Measurements from ENCODE around the gene KLHL4.
"Not testable (repeated sequence)": the region's sequence is repeated elsewhere in the genome, so short reads cannot be mapped to it uniquely, and the experiment has no call there.

Gene KLHL4

DNA sequence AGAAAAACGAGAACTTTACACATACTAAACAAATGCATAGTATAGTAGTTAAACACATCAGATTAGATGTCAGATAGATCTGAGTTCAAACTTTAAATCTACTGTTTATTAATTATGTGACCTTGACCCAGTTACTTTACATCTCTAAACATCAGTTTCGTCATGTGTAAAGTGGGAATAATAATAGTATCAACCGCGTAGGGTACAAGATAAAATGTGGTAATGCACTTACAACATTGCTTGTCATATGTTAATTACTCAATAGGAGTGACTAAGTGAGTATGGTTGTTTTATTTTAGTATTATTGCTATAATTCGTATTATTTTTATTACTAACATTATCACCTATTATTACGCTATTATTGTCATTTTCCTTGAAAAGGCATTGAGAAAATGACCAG is 144.2 kb downstream of the KLHL4 start:
- intact Hi-C loops (cut with DNase I), result no loop called here
- DNase-seq, result no peak

DNA sequence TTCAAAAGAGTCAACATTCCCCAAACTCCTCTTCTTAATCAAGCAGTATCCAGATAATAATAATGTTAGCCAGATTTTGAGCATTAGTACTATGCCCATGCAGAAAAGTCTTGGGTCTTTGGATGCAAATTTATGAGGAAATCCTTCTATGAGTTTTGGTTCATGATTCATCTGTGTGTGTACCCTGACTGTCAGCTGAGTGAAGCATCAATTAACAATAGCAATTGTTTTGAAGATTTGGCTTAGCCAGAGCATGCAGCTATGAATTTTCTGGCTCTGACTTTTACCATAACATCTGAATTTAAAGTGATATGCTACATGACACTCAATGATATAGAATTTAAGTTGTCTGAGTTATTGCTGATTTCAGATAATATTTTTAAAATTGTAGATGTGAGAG is 145.8 kb downstream of the KLHL4 start:
- no peak for DNase-seq
- intact Hi-C loops (cut with DNase I), result no loop called here

DNA sequence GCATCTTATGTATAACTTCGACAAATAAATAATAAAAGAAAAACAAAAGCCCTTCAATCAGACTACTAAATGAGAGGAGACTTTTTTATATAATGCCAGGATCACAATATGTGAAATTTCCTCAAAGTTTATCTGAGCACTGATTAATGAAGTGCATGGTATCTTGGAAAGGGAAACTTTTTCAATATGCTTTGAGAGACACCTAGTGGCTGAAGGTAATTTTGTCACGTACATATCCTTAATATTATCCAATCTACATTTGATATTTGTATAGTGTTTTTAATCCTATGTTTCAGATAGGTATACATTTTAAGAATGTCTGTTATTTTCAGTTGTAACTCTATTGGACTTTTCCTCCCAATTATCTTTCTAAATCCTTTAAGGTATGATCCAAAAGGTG is 146.8 kb downstream of the KLHL4 start:
- no peak for DNase-seq
- intact Hi-C loops (cut with DNase I), result loop anchor here (1.0 kb wide), 1 partner anchor 326 kb away; no protein-coding TSS in a partner anchor

DNA sequence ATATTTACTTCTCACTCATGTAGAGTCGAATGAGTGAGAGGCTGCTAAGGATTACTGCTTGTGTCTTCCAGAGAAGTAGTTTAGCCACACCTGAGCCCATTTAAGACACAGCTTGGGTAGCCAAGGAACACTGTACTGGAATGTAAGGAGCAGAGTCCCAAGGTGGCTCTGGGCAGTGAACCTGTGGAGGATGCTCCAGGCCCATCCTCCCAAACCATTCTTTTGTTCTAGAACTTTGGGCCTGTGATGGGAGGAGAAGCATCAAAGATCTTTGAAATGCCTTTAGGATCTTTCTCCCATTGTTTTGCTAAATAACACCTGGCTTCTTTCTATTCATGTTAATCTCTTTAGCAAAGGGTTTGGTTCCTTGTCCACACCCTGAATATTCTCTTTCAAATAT is 162.2 kb downstream of the KLHL4 start:
- intact Hi-C loops (cut with DNase I), result no loop called here
- no peak for DNase-seq

DNA sequence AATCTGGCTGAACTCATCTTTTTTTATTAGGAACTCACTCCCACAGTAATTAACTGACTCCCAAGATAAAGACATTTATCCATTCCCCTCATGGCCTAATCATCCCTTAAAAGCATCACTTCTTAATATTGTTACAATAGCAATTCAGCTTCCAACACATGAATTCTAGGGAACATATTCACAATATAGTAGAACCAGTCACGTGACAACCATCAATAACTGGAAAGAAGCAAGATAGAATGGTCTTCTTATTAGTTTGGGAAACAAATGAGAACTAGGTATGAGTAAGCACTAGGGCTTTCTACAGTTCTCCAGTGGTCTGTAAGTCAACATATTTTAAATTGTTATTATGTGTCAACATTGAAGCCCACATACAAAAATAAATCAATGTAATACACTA is 170.1 kb downstream of the KLHL4 start:
- intact Hi-C loops (cut with DNase I), result no loop called here
- no peak for DNase-seq

DNA sequence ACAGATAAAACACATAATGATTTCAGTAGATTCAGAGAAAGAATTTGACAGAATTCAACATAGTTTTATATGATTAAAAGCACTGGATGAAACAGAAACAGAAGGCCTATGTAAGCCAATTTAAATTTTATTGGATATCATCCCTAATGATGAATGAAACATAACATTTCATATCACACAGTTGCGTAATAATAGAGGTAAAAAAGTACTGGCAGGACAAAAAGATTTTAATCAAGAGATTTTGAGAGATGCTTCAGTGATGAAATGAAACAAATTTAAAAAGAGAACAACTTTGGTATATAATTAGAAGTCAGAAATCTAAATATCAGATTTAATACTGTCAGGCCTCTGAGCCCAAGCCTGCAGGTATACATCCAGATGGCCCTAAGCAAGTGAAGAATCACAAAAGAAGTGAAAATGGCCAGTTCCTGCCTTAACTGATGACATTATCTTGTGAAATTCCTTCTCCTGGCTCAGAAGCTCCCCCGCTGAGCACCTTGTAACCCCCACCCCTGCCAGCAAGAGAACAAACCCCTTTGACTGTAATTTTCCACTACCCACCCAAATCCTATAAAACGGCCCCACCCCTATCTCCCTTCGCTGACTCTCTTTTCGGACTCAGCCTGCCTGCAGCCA is 170.6 kb downstream of the KLHL4 start:
- DNase-seq; intact Hi-C loops (cut with DNase I): not testable (repeated sequence)

DNA sequence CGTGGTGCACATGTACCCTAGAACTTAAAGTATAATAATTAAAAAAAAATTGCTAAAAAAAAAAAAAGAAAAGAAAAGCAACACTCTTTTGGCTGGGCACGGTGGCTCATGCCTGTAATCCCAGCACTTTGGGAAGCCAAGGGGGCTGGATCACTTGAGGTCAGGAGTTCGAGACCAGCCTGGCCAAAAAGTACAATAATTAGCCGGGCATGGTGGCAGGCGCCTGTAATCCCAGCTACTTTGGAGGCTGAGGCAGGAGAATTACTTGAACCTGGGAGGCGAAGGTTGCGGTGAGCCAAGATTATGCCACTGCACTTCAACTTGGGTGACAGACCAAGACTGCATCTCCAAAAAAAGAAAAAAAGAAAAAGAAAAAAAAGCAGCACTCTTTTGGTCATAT is 171.6 kb downstream of the KLHL4 start:
- DNase-seq; intact Hi-C loops (cut with DNase I): not testable (repeated sequence)

DNA sequence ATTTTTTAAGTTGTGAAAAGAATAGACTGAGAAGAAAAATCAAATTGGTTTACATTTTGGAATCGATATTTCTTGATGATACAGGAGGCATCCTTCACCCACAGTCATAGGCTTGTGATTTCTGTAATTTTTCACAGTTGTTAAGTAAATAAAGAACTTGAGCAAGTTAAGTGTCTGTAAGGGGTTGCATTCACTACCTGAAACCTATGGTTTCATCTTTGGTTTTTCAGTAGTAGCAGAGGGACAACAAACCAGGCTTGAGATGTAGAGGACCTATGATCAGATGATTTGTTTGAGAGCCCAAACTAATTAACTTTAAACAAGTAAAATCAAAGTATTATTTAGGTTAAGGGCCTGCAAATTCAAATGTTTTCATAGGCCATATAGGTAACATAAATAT is 175.6 kb downstream of the KLHL4 start:
- intact Hi-C loops (cut with DNase I), result no loop called here
- no peak for DNase-seq

DNA sequence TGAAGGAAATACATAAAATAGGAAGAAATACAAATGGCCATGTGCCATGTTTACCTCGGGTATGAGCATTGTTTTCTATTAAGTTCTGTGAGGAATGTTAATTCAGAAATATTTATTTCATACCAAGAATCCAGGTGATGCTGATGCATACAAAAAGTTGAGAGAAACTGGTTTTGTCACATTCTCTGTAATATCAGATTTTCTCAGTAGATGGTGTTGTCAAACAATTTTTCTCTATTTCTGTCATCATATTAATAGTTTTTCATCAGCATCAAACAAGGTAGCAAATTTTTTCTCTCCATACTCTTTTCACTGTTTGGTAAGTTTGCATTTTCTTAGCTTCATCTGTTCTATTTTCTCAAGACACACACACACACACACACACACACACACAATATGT is 179.8 kb downstream of the KLHL4 start:
- DNase-seq, result no peak
- intact Hi-C loops (cut with DNase I), result no loop called here

DNA sequence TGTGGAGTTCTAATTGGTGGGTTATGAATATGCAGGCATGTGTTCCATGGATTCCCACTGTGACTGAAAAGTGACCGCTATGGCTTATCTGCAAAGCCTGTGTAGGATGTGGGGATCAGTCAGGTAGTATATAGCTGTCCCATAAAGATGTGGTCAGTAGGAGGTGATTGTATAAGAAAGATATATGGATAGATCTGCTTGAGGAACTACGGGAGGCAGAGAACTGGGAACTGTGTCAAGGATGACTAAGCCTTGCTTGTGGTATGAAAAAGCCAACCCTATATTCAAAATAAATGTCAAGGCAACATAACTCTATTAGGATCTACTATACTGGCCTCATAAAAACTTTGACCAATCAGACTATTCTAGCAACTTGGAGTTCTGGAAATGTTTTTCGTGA is 185.2 kb downstream of the KLHL4 start:
- intact Hi-C loops (cut with DNase I), result no loop called here

DNA sequence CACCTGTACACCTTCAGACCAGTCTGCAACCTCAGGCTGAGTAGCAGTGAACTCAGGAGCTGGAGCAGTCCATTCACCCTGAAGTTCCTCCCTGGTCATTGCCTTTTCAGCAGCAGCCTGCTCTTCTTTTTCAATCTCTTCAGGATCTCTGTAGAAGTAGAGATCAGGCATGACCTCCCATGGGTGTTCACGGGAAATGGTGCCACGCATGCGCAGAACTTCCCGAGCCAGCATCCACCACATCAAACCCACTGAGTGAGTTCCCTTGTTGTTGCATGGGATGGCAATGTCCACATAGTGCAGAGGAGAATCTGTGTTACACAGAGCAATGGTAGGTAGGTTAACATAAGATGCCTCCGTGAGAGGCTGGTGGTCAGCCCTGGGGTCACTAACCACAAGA is 185.9 kb downstream of the KLHL4 start:
- intact Hi-C loops (cut with DNase I), result not testable (repeated sequence)

More for the DNA sequence above, 185.2 kb downstream of the KLHL4 start:
- DNase-seq, result no peak

DNA sequence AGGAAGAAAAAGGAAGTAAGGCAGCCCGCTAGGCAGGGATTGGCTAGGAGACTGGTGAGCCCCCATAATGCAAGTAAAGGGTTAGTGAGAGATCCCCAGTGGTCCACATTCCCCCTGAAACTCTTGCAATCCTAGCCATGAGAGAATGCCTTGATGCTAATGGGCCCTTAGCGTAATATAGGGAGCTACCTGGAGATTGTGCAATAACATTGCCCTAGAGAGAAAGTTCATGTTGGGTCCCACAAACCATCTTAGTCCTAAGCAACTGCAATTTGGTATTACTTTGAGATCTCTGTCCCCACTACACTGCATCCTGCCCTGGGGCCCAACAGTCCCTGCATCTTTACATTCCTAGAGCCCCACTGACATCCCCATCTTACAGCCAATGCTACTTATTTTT is 188.5 kb downstream of the KLHL4 start:
- no peak for DNase-seq
- intact Hi-C loops (cut with DNase I), result no loop called here

More for the DNA sequence above, 185.9 kb downstream of the KLHL4 start:
- not testable (repeated sequence) for DNase-seq

DNA sequence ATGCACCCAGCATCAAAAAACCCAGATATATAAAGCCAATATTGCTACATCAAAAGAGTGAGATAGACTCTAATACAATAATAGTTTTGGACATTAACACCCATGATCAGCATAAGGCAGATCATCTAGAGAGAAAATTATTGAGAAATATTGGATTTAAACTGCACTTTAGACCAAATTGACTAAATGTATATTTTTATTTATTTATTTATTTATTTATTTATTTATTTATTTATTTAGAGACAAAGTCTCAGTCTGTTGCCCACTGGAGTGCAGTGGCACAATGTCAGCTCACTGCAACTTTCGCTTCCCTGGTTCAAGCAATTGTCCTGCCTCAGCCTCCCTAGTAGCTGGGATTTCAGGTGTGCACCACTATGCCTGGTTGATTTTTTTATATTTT is 193.0 kb downstream of the KLHL4 start:
- DNase-seq, result no peak
- intact Hi-C loops (cut with DNase I), result no loop called here
